Measurements from ENCODE around the gene RENBP. TPM values are rescaled to one million over a fixed set of nuclear protein-coding genes. Genes with fewer than 3 reads are reported as not detected.

The RENBP gene
- total and polyA plus RNA-seq, 9 of the 15 experiments (the other 6 are each of a cell fraction or from before 2014, with no cell fraction given): 0.07 to 14.8 (median 10.6) TPM; not detected in 1

DNA sequence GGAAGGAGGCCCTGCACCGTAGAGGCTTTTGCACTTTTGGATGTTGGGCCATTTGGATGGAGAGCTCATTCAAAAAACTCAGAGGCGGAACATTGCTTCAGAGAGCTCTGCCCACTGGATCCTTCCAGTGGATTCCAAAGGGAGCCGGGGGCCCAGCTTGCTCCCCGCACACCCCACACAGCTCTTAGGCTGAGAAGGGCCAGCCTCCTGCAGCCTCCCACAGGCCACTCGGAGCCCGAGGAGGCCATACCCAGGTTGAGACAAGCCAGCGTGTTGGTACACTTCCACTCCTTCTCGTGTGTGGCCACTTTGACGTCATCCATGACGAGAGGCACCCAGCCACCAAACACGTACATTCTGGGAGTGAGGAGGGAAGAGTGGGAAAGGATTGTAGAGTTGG lies 16.8 kb upstream of the RENBP start:
- Histone ChIP-seq H3K27ac (ENCODE audit: extremely low read depth, low read depth, low read length) (no peak overlapping the region), H3K4me1 (replicated peaks in 1 of 2; ENCODE audit: control insufficient read depth in 2 of 2, insufficient read depth in 2 of 2, low read length in 2 of 2) (peaks cover 1 to 14% of the 10 kb centered on the region in 2 experiments; a peak in 3 of 5 replicates), H4K20me1 (replicated peaks; ENCODE audit: control insufficient read depth, insufficient read depth, low read length) (peaks cover 17% of the 10 kb centered on the region; the same call in 1 of the 2 replicates), H2AFZ (ENCODE audit: low read depth, low read length) (no peak overlapping the region), H3K4me3 (no peak overlapping the region), H3K9ac (ENCODE audit: insufficient read depth in 1 of 2, low read depth in 2 of 2, low read length in 2 of 2) (no peak overlapping the region), H3K27me3 (ENCODE audit: control insufficient read depth in 2 of 2, insufficient read depth in 2 of 2, low read length in 2 of 2) (no peaks in the 10 kb centered on the region), H3K79me2 (ENCODE audit: control insufficient read depth, insufficient read depth, low read length) (peaks cover 41% of the 10 kb centered on the region), H3K9me1 (ENCODE audit: control insufficient read depth, insufficient read depth, low read length) (no peaks in the 10 kb centered on the region), H3K9me3 (replicated peaks; ENCODE audit: control insufficient read depth, insufficient read depth, low read depth, low read length) (no peaks in the 10 kb centered on the region), H3K4me2 (ENCODE audit: insufficient read depth, low read length) (no peak overlapping the region), H3K36me3 (ENCODE audit: control insufficient read depth, insufficient read depth, low read length) (peaks cover 99% of the 10 kb centered on the region; the same call in 2 of the 3 replicates)
- ChIA-PET CTCF (ENCODE audit: low intra/inter-chr PET ratio) (no interaction called here), POLR2A (interaction anchor here (0.6 to 1.8 kb wide), 5 partner anchors 8 to 36 kb away, joined by 3 to 10 read pairs (median 4); partner anchors contain the start of gene HCFC1)
- intact Hi-C loops (cut with micrococcal nuclease) (no loop called here), in situ Hi-C loops (cut with MboI) (no loop called here)
- DNase-seq (ENCODE audit: extremely low read depth in 1 of 4, low spot score in 3 of 4): no peak
- no peak for FAIRE-seq
- no peak for ATAC-seq
- WGBS (ENCODE audit: insufficient coverage, low coverage, missing lambda C conversion rate): 91% methylated on average over 8 of the region's 11 CpGs
- TF ChIP-seq RBM15 (IDR thresholded peaks at IDR 0.05; ENCODE audit: insufficient read depth, low read length) (no peak), ZNF24 (IDR thresholded peaks at IDR 0.05) (no peak), SRSF1 (IDR thresholded peaks at IDR 0.05; ENCODE audit: low read depth, low read length) (no peak), KAT8 (IDR thresholded peaks at IDR 0.05; ENCODE audit: low read depth) (no peak), SMAD3 (CRISPR knock-in tag; conservative IDR thresholded peaks at IDR 0.05) (no peak), TSHZ1 (CRISPR knock-in tag; IDR thresholded peaks at IDR 0.05) (no peak), RFX5 (IDR thresholded peaks at IDR 0.05; ENCODE audit: low read depth, low read length) (no peak), EZH2 (IDR thresholded peaks at IDR 0.05; ENCODE audit: borderline replicate concordance, low read depth, low read length) (no peak), ZMIZ1 (IDR thresholded peaks at IDR 0.05; ENCODE audit: low read depth in 2 of 2, low read length in 2 of 2) (no peak), ZNF696 (CRISPR knock-in tag; conservative IDR thresholded peaks at IDR 0.05) (no peak), ZNF76 (CRISPR knock-in tag; IDR thresholded peaks at IDR 0.05; ENCODE audit: borderline replicate concordance) (no peak)
- TF ChIP-seq, protein P1, sequence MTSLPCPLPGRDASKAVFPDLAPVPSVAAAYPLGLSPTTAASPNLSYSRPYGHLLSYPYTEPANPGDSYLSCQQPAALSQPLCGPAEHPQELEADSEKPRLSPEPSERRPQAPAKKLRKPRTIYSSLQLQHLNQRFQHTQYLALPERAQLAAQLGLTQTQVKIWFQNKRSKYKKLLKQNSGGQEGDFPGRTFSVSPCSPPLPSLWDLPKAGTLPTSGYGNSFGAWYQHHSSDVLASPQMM (CRISPR knock-in tag; IDR thresholded peaks at IDR 0.05): no peak
- no TSS peak for BruUV-seq (replicated peaks)
